Stimulated activated CD4-positive, alpha-beta T cell treated with anti-CD3 and anti-CD28 coated beads, Interleukin-2, amount 100 ng/mL, for 48 hours (primary cell): ENCODE data around the gene TMEM214.
A peak's percentile ranks its signal among the peaks of the same experiment; 100 is the strongest.
"Not testable (repeated sequence)": the region's sequence is repeated elsewhere in the genome, so short reads cannot be mapped to it uniquely, and the experiment has no call there.

Source experiments
- DNase-seq, 2 donors: peaks; one replicate each; pipeline ENCODE4 v3.0.0-alpha.2; 2020

Gene TMEM214

DNA sequence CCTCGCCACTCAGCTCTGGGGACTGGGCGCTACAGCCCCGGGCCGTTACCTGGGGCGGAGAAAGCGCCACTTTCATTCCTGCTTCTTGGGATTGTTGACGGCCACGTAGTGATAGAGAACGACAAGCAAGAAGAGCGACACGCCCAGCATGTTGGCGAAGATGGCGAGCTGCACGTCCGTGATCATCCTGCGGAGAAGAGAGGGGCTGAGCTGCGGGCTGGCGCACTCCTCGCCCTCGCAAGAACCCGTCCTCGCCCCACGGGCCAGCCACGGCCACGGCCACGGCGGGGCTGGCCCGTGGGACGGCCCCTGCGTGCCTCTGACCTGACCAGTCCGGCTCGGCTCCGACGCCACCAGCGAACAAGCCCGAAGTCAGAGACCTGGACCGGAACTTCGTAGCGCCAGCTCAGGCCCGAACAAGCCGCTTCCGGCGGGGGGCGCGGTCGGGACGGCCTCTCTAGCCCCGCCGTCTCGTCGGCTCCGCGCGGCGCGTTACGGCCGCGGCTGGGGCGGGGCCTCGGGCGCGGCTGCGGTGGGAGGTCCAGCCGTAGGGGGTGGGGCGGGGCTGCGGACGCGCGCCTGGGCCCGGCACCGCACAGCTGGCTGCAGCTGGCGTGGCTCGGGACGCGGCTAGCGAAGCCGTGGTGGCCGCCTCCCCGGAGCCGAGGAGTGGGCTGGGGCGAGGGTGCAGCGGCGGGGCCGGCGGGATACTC, 38.7 kb downstream of the TMEM214 start, which contains the start of gene OST4:
Gene OST4, minus strand, starts transcription at position 378 of the 713 bp plus-strand sequence.
- peak; percentile 86 to 88 for DNase-seq

DNA sequence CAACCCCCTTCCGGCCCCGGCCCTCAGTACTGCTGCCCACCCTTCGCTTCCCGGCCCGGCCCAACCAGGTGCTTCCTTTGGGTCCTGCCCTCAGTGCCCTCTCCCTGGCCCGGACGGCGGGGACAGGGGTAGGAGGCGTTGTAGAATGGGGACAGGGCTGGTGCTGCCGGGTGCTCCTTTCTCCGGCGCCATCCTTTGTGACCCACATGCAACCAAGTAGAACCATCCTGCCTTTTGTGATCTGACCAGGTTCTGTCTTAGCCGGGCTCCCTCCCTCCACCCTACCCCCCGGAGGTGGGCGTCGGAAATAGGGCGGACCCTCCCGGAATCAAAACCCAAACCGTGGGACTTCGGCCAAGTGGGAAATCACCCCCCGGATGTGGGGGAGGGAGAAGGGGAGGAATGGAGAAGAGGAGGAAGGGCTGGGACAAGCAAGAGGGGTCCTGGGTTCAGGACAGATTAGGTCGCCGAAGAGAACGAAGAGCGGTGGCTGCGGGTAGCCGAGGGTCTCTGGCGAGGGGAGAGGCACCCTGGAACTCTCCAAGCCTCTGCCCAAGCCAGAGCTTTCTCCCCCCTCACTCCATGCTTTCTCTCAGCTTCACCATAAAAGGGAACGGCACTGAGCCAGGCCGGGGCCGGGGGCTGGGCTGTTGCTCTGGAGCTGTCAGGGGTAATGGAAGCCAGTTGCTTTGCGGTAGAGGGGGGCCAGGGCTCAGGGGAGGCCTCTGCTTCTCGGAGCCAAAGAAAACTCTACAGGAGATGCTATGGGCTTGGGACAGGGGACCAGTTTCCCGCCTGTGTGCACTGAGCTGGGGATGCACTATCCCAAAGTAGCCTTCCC, 39.4 kb downstream of the TMEM214 start:
- peak in 1 of 2 donors; percentile 26 for DNase-seq

- DNase-seq = no peak
Measured at GRCh38 chr2:27072920-27073319, 40.2 kb downstream of the TMEM214 start.

DNA sequence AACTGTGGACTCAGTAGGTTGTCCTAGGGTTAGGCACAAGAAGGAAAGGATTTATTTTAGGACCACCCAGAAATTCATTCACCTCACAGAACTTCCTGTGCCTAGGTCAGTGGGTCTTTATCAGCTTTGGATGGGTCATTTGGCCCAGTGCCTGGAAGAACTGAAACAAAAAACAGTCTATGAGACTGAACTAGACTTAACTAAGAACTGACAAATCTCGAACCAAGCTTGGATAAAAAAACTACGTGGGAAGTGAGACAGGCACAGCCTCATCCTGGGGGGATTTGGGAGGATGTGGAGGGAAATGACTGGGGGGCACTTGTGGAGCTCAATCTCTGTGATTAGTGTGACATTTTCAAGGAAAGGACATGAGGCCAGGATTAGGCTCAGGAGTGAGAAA, 41.0 kb downstream of the TMEM214 start:
- no peak for DNase-seq

DNA sequence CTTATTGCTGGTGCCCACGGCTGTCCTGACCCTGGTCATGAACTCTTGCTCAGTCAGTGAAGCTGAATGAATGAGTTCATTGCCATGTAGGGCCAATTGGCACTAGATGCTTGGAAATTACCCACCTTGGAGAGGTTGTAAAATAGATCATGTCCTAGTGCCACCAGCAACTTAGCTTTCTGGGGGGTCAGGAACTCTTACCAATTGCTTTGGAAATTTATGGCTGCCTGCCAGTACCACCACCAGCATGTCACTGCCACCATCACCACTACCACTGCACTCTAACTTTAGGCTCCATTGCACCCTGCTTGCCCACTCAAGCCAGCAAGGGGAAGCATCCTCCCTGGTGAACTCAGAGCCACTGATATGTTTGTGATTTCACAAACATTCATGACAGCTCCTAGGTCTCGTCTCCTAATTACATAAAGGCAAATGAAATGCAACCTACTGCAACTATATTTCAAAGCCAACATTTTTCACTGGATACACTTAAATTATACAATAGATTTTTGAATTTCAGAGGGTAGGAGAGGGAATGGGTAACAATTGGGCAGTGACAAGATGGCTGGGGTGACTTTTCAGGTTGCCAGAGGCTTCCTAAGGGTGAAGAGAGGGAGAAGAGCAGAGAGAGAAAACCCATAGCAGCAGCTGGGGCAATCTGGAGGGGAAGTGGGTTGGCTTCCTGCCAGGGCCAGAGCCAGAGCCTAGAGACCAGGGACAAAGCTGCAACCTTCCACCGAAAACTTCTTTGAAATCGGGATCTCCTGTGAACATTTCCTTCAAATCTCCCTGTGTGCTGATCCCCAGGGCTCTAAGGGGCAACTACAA, 42.2 kb downstream of the TMEM214 start:
- peak in 1 of 2 donors; percentile 31 for DNase-seq

- not testable (repeated sequence) for DNase-seq
Measured at GRCh38 chr2:27075566-27075871, 42.8 kb downstream of the TMEM214 start.

DNA sequence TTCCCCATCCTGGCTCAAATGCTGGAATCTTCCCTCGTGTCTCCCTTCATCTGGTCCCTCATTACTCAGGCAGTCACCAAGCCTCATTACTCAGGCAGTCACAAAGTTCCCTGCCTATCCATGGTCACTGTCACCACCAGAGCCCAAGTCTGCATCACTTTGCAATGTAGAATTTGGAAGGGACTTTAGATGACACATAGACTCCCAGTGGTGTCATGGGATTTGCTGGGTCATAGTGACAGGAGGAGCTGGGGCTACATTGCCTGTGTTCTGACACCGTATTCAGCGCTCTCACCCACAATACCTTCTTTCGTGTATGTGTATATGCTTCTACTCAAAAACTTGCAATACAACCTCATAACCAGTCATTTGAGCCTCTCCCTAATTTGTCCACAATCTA, 43.6 kb downstream of the TMEM214 start:
- DNase-seq = no peak

DNA sequence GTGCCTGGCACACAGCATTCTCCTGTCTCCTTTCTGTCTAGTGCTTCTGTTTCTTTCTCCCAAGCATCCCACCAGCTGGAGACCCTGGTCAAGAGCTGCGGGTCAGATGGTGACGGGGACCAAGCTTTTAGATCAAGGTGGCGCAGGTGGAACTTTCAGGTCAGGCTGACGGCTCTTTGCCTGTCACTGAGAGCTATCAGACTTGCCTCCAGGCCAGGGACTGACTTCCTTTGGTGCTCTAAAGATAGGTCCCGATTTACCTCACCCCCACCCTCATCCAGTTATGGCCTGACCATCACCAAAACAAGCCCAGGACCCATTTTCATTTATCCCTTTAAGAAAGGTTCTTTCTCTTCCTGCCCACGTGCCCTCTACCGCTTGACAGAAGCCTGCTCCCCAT, 44.5 kb downstream of the TMEM214 start:
- no peak for DNase-seq

DNA sequence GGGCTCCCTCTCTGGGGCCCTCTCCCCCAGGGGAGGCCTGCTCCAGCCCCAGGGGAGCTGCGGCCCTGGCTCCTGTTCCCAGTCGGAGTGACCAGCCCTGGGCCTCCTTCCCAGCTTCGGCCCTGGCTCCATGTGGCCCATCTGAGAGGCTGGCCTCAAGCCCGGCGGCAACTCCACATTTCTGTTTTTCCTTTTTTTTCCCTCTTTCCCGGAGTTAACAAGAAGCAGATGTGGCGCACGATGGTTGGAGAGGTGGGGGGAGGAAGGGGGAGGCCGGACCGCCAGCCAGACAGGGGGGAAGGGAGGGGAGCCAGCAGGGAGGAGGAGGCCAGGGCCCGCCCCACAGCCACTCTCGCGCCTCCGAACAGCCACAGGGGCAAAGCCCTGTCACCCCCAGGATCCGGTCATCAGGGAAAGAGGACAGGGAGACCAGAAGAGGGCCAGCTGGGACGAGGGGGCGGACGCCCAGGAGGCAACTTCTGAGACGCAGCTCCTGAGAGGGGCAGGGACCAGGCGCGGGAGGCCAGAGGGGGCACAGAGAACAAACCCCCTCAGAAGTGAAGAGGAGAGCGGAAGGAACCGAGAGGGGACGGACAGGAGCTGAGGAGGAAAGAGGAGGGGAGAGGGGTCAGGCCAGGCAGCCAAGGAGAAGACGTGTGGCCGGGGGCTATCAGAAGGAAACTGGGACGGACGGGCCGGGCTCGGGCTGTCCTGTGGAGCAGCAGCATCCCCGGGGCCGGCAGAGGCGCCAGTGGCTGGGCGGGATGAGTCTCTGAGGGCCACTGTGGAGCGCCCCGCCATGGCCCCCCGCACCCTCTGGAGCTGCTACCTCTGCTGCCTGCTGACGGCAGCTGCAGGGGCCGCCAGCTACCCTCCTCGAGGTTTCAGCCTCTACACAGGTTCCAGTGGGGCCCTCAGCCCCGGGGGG, 45.8 kb downstream of the TMEM214 start, which contains the start of gene EMILIN1:
Gene EMILIN1, plus strand, starts transcription at position 349 of the 928 bp plus-strand sequence. Its CDS starts 451 bp downstream, at position 800.
- no peak for DNase-seq

DNA sequence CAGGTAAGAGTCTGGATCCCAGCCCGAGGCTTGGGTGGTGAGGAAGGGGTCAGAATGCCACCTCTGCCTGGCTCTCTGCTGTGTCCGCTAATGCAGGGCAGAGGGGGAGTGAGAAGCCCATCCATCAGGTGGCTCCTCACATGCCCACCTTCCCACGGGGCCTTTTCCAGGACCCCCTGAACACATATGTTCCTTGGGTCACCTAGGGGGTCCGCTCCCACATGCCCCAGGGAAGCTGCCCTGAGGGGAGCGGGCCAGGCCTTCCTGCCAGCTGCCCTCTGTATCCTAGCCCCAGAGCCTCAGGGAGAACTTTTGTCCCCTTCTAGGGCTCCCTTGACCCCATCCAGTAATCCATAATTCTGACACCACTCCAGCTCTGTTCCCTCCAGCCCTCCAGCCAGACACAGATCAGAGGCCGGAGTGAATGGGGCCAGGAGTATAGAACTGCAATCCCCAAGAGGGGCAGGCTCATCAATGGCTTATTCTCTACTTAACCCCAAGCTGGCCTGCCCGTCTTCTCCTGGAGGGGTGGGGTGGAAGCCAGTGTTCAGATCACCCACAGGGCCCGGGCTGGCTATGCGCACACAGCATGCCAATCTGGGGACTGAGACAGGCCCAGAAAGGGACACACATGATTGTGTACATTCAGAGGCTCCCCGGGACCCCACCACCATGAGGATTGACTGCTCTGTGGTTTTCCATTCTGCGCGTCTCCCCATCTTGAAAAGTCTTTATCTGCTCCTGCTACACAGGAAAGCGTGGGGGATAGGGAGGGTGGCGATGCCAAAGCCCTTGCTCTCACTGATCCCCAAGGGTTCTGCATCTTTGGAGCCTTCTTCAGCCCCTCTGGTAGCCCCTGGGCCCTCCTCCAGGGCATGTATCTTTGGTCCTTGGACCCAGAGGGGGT, 46.7 kb downstream of the TMEM214 start:
- no peak for DNase-seq

DNA sequence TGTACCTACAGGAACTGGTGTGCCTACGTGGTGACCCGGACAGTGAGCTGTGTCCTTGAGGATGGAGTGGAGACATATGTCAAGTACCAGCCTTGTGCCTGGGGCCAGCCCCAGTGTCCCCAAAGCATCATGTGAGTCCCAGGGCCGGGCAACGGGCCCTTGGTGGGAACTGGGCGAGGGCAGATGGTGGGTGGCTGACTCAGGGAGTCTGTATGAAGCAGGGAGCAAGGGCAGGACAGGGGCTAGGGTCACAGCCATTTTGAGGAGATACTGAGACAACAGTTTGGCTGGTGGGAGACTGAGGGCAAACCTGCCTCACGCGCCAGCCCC, 47.3 kb downstream of the TMEM214 start:
- DNase-seq = no peak

- DNase-seq = no peak
Measured at GRCh38 chr2:27080603-27080936, 47.8 kb downstream of the TMEM214 start.

- no peak for DNase-seq
Measured at GRCh38 chr2:27081984-27082772, 49.4 kb downstream of the TMEM214 start.

DNA sequence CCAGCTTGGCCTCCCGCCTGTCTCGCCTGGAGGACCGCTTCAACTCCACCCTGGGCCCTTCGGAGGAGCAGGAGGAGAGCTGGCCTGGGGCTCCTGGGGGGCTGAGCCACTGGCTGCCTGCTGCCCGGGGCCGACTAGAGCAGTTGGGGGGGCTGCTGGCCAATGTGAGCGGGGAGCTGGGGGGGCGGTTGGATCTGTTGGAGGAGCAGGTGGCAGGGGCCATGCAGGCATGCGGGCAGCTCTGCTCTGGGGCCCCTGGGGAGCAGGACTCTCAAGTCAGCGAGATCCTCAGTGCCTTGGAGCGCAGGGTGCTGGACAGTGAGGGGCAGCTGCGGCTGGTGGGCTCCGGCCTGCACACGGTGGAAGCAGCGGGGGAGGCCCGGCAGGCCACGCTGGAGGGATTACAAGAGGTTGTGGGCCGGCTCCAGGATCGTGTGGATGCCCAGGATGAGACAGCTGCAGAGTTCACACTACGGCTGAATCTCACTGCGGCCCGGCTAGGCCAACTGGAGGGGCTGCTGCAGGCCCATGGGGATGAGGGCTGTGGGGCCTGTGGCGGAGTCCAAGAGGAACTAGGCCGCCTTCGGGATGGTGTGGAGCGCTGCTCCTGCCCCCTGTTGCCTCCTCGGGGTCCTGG, 50.1 kb downstream of the TMEM214 start:
- no peak for DNase-seq

GRCh38 chr2:27083410-27084296, 50.9 kb downstream of the TMEM214 start:
- DNase-seq = no peak

GRCh38 chr2:27084297-27085061, 51.7 kb downstream of the TMEM214 start:
- DNase-seq = no peak

- DNase-seq = no peak
Measured at GRCh38 chr2:27085062-27085672, 52.4 kb downstream of the TMEM214 start.

GRCh38 chr2:27085673-27086089, 52.9 kb downstream of the TMEM214 start:
- DNase-seq = peak; percentile 28 to 31
